ENCODE results near the gene CNTD1.
"Not testable (repeated sequence)": the region's sequence is repeated elsewhere in the genome, so short reads cannot be mapped to it uniquely, and the experiment has no call there.

CNTD1 gene

GRCh38 chr17:42767512-42767911, 31.1 kb upstream of the CNTD1 start:
- H3K27ac ChIP-seq (ENCODE audit: low read depth, low read length): no peak overlapping the region
- H3K9ac ChIP-seq (ENCODE audit: low read depth, low read length): no peak overlapping the region
- no peaks in the 10 kb centered on the region for H3K9me3 ChIP-seq (ENCODE audit: control insufficient read depth, insufficient read depth, low read length)
- peaks cover 6% of the 10 kb centered on the region for H3K4me1 ChIP-seq (ENCODE audit: control insufficient read depth, insufficient read depth, low read length)
- H3K27me3 ChIP-seq (ENCODE audit: control insufficient read depth, insufficient read depth, low read length): peaks cover under 1% of the 10 kb centered on the region; the same call in 1 of the 2 replicates
- H3K4me3 ChIP-seq (ENCODE audit: low read depth, low read length): no peak overlapping the region
- H3K36me3 ChIP-seq (ENCODE audit: control insufficient read depth, insufficient read depth, low read length): no peaks in the 10 kb centered on the region

GRCh38 chr17:42768006-42768405, 30.7 kb upstream of the CNTD1 start:
- not testable (repeated sequence) for H3K27ac ChIP-seq (ENCODE audit: low read depth, low read length); H3K9ac ChIP-seq (ENCODE audit: low read depth, low read length); H3K36me3 ChIP-seq (ENCODE audit: control insufficient read depth, insufficient read depth, low read length); H3K27me3 ChIP-seq (ENCODE audit: control insufficient read depth, insufficient read depth, low read length); H3K9me3 ChIP-seq (ENCODE audit: control insufficient read depth, insufficient read depth, low read length); H3K4me3 ChIP-seq (ENCODE audit: low read depth, low read length); H3K4me1 ChIP-seq (ENCODE audit: control insufficient read depth, insufficient read depth, low read length)

GRCh38 chr17:42769964-42770363, 28.7 kb upstream of the CNTD1 start:
- not testable (repeated sequence) for H3K9ac ChIP-seq (ENCODE audit: low read depth, low read length); H3K4me1 ChIP-seq (ENCODE audit: control insufficient read depth, insufficient read depth, low read length); H3K27ac ChIP-seq (ENCODE audit: low read depth, low read length); H3K4me3 ChIP-seq (ENCODE audit: low read depth, low read length); H3K36me3 ChIP-seq (ENCODE audit: control insufficient read depth, insufficient read depth, low read length); H3K27me3 ChIP-seq (ENCODE audit: control insufficient read depth, insufficient read depth, low read length); H3K9me3 ChIP-seq (ENCODE audit: control insufficient read depth, insufficient read depth, low read length)

- Histone ChIP-seq H3K27me3 (ENCODE audit: control insufficient read depth, insufficient read depth, low read length) (no peaks in the 10 kb centered on the region), H3K36me3 (ENCODE audit: control insufficient read depth, insufficient read depth, low read length) (peaks cover 33% of the 10 kb centered on the region), H3K4me3 (ENCODE audit: low read depth, low read length) (peak overlapping the region; percentile 75), H3K9me3 (ENCODE audit: control insufficient read depth, insufficient read depth, low read length) (no peaks in the 10 kb centered on the region), H3K4me1 (ENCODE audit: control insufficient read depth, insufficient read depth, low read length) (no peaks in the 10 kb centered on the region), H3K9ac (ENCODE audit: low read depth, low read length) (peak overlapping the region; percentile 65; the same call in 1 of the 2 replicates), H3K27ac (ENCODE audit: low read depth, low read length) (peak overlapping the region; percentile 51)
Measured at GRCh38 chr17:42772945-42773289, 25.7 kb upstream of the CNTD1 start.

GRCh38 chr17:42773290-42774035, 25.2 kb upstream of the CNTD1 start, which contains the start of gene VPS25:
VPS25 (plus strand) TSS chr17:42773449; CDS start chr17:42773476, 27 bp downstream.
- Histone ChIP-seq H3K36me3 (ENCODE audit: control insufficient read depth, insufficient read depth, low read length) (peaks cover 38% of the 10 kb centered on the region), H3K9me3 (ENCODE audit: control insufficient read depth, insufficient read depth, low read length) (no peaks in the 10 kb centered on the region), H3K9ac (ENCODE audit: low read depth, low read length) (peak within 1 kb of the TSS; percentile 65), H3K4me1 (ENCODE audit: control insufficient read depth, insufficient read depth, low read length) (no peaks in the 10 kb centered on the region), H3K27ac (ENCODE audit: low read depth, low read length) (peak within 1 kb of the TSS; percentile 51), H3K4me3 (ENCODE audit: low read depth, low read length) (peak within 1 kb of the TSS; percentile 75), H3K27me3 (ENCODE audit: control insufficient read depth, insufficient read depth, low read length) (no peaks in the 10 kb centered on the region)

GRCh38 chr17:42774066-42774745, 24.5 kb upstream of the CNTD1 start:
- peak overlapping the region; percentile 75 for H3K4me3 ChIP-seq (ENCODE audit: low read depth, low read length)
- no peaks in the 10 kb centered on the region for H3K27me3 ChIP-seq (ENCODE audit: control insufficient read depth, insufficient read depth, low read length)
- peaks cover 45% of the 10 kb centered on the region for H3K36me3 ChIP-seq (ENCODE audit: control insufficient read depth, insufficient read depth, low read length)
- peak overlapping the region; percentile 59 for H3K27ac ChIP-seq (ENCODE audit: low read depth, low read length)
- no peaks in the 10 kb centered on the region for H3K4me1 ChIP-seq (ENCODE audit: control insufficient read depth, insufficient read depth, low read length)
- no peak overlapping the region for H3K9ac ChIP-seq (ENCODE audit: low read depth, low read length)
- no peaks in the 10 kb centered on the region for H3K9me3 ChIP-seq (ENCODE audit: control insufficient read depth, insufficient read depth, low read length)

GRCh38 chr17:42775534-42776098, 23.0 kb upstream of the CNTD1 start:
- peaks cover 48% of the 10 kb centered on the region for H3K36me3 ChIP-seq (ENCODE audit: control insufficient read depth, insufficient read depth, low read length)
- no peaks in the 10 kb centered on the region; the same call in 1 of the 2 replicates for H3K27me3 ChIP-seq (ENCODE audit: control insufficient read depth, insufficient read depth, low read length)
- no peak overlapping the region for H3K27ac ChIP-seq (ENCODE audit: low read depth, low read length)
- no peaks in the 10 kb centered on the region for H3K9me3 ChIP-seq (ENCODE audit: control insufficient read depth, insufficient read depth, low read length)
- no peak overlapping the region for H3K4me3 ChIP-seq (ENCODE audit: low read depth, low read length)
- no peak overlapping the region for H3K9ac ChIP-seq (ENCODE audit: low read depth, low read length)
- H3K4me1 ChIP-seq (ENCODE audit: control insufficient read depth, insufficient read depth, low read length): 0 out of 2 replicates have a peak, but pooled peaks cover 5% of the 10 kb centered on the region

GRCh38 chr17:42778570-42778969, 20.1 kb upstream of the CNTD1 start:
- H3K27ac ChIP-seq (ENCODE audit: low read depth, low read length): no peak overlapping the region
- H3K9me3 ChIP-seq (ENCODE audit: control insufficient read depth, insufficient read depth, low read length): no peaks in the 10 kb centered on the region
- no peak overlapping the region for H3K4me3 ChIP-seq (ENCODE audit: low read depth, low read length)
- H3K4me1 ChIP-seq (ENCODE audit: control insufficient read depth, insufficient read depth, low read length): 0 out of 2 replicates have a peak, but pooled peaks cover 5% of the 10 kb centered on the region
- peaks cover 20% of the 10 kb centered on the region for H3K27me3 ChIP-seq (ENCODE audit: control insufficient read depth, insufficient read depth, low read length)
- no peak overlapping the region for H3K9ac ChIP-seq (ENCODE audit: low read depth, low read length)
- H3K36me3 ChIP-seq (ENCODE audit: control insufficient read depth, insufficient read depth, low read length): peaks cover 48% of the 10 kb centered on the region

GRCh38 chr17:42779304-42779935, 19.2 kb upstream of the CNTD1 start:
- Histone ChIP-seq H3K9ac (ENCODE audit: low read depth, low read length) (no peak overlapping the region), H3K4me3 (ENCODE audit: low read depth, low read length) (peak overlapping the region; percentile 63), H3K9me3 (ENCODE audit: control insufficient read depth, insufficient read depth, low read length) (no peaks in the 10 kb centered on the region), H3K4me1 (ENCODE audit: control insufficient read depth, insufficient read depth, low read length) (0 out of 2 replicates have a peak, but pooled peaks cover 5% of the 10 kb centered on the region), H3K36me3 (ENCODE audit: control insufficient read depth, insufficient read depth, low read length) (peaks cover 46% of the 10 kb centered on the region), H3K27ac (ENCODE audit: low read depth, low read length) (no peak overlapping the region), H3K27me3 (ENCODE audit: control insufficient read depth, insufficient read depth, low read length) (peaks cover 20% of the 10 kb centered on the region)

GRCh38 chr17:42779936-42780850, 18.5 kb upstream of the CNTD1 start, which contains the start of gene WNK4:
WNK4 (plus strand) TSS chr17:42780610; CDS start chr17:42780699, 89 bp downstream.
- H3K27ac ChIP-seq (ENCODE audit: low read depth, low read length): peak within 1 kb of the TSS; percentile 68
- H3K9ac ChIP-seq (ENCODE audit: low read depth, low read length): no peak within 1 kb of the TSS; the same call in 1 of the 2 replicates
- H3K27me3 ChIP-seq (ENCODE audit: control insufficient read depth, insufficient read depth, low read length): peaks cover 20% of the 10 kb centered on the region
- peak within 1 kb of the TSS; percentile 63 for H3K4me3 ChIP-seq (ENCODE audit: low read depth, low read length)
- no peaks in the 10 kb centered on the region for H3K9me3 ChIP-seq (ENCODE audit: control insufficient read depth, insufficient read depth, low read length)
- peaks cover 38% of the 10 kb centered on the region for H3K36me3 ChIP-seq (ENCODE audit: control insufficient read depth, insufficient read depth, low read length)
- H3K4me1 ChIP-seq (ENCODE audit: control insufficient read depth, insufficient read depth, low read length): 0 out of 2 replicates have a peak, but pooled peaks cover 5% of the 10 kb centered on the region
